ENCODE data around the gene CEP85L.
A peak's percentile ranks its signal among the peaks of the same experiment; 100 is the strongest.

Gene CEP85L

DNA sequence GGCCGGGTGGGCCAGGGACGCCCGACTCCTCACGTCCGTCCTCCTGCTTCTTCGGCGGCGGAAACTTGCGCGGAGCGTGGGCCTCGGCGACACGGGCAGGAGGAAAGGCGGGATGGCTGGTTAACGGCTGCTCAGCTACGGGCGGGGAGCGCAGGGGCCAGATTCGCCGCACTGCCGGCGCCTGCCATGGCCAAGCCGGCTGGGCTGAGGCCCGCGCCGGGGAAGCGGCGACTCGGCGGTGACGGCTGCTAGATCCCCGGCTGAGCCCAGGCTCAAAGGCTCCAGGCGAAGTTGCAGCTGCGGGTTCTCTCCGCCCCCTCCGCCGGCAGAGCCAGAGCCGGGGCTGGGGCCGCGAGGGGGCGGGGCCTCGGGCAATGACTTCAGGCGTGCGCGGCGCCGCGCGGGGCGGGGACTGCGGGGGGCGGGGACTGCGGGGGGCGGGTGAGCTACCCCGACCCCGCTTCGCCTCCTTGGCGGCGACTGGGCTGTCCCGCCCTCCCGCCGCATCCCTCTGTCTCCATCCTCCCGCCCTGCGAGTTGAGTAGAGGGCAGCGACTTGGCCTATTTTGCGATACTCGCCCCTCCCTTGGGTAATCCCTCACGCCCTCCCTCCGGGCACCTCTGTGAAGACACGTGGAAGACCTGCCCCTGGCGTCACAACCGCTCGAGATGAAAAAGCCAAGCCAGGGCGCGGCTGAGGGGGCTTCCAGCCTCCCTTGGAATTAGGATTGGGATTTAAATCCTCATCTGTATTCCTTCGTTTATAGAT is at the start of gene CEP85L:
Gene CEP85L, minus strand, starts transcription at position 310 of the 769 bp plus-strand sequence. CDS start 322 bp downstream, outside the sequence.
- DNase-seq (ENCODE audit: low read depth in 2 of 2): peak; percentile 77 to 78

DNA sequence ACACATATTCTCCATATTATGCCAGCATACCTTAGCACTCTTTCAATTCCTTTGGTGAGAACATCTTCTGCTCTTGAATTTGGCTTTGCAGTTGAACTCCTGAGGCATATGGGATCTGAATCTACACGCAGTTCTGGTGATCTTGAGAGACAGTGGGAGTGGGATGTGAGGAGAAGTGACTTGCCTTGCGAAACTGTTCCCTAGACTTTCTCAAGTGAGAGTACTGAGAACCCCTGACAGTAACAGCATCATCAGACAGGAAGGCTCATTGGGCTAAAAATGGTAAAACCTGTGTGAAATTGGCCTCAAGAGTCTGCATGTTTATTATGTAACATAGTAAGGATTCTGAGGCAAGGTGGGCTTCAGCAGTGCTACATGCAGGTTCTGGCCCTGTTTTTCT is 49.1 kb upstream of the CEP85L start:
- DNase-seq (ENCODE audit: low read depth in 2 of 2): no peak

DNA sequence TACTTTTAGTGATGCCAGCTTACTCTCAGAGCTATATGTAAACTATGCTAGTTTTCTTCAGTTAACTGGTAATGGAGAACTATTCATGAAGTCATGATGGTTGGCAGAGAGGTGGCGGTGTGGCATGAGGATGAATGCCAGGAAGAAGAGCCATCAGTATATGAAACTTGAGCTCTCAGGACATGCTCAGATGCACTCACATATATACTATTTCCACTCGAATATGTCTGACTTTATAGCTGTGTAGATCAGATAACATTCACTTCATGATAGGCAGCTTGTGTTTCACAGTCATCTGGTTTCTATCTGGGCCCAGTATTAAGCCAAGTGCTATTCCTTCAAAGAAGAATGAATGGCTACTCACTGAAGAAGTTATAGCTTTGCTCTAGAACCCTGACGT is 46.2 kb upstream of the CEP85L start:
- no peak for DNase-seq (ENCODE audit: low read depth in 2 of 2)

DNA sequence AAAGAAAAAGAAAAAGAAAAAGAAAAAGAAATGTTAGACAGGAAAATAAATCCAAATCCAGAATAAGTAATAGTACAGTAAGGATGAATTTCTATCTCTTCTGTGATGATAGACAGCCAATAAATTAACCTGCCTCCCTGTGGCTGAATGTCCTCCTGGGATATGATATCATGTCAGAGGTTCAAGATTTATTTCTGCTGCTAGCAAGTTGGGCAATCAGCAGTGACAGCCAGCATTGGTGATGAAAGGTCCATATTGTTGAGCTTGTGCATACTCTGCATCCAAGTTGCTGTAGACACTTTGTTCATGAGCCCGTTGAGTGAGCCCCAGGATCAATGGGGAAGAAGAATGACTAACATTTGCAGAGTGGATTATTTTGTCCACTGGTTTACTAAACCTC is 44.9 kb upstream of the CEP85L start:
- DNase-seq (ENCODE audit: low read depth in 2 of 2): peak in 1 of 2 experiments; percentile 20

DNA sequence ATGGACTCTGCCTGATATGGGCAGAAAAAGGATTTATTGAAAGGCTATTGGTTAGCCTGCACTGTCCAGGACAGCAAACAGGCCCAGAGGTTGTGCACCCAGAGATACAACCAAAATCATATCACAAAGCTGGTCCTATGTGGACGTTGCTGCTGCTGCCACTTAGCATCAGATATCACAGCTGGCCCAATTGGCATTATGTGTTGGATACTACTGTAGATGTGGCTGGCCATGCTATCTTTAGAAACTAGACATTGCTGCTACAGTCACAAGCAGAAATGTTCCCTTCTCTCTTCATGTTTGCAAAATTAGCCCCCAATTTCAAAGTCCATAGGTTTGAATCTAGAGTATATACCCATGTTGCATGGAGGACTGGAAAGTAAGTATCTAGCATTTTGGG is 42.2 kb upstream of the CEP85L start:
- no peak for DNase-seq (ENCODE audit: low read depth in 2 of 2)

DNA sequence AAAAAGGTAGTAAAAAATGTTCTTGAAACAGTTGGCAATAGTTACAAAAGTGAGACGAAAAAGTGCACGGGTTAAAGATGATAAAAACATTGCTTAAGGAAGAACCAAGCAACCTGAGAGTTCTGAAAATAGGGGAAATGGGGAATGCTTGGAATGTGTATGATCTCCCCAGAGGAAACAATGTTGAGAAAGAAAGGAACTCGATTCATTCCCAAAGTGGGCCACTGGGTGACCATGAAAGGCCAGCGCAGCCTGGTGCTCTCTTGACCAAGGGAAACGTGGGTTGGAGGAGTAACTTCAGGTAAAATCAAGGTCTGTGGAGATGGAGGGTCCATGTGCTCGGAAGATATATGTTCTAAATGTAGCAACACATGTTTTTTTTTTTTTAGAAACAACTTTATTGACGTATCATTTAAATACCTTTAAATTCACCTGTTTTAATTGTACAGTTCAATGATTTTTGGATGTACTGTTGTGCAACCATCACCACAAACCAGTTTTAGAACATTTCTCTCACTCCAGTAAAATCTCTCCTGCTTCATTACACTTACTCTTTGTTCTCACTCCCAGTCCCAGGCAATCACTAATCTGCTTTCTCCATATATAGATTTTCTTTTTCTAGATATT is 34.5 kb upstream of the CEP85L start:
- DNase-seq (ENCODE audit: low read depth in 2 of 2): no peak

DNA sequence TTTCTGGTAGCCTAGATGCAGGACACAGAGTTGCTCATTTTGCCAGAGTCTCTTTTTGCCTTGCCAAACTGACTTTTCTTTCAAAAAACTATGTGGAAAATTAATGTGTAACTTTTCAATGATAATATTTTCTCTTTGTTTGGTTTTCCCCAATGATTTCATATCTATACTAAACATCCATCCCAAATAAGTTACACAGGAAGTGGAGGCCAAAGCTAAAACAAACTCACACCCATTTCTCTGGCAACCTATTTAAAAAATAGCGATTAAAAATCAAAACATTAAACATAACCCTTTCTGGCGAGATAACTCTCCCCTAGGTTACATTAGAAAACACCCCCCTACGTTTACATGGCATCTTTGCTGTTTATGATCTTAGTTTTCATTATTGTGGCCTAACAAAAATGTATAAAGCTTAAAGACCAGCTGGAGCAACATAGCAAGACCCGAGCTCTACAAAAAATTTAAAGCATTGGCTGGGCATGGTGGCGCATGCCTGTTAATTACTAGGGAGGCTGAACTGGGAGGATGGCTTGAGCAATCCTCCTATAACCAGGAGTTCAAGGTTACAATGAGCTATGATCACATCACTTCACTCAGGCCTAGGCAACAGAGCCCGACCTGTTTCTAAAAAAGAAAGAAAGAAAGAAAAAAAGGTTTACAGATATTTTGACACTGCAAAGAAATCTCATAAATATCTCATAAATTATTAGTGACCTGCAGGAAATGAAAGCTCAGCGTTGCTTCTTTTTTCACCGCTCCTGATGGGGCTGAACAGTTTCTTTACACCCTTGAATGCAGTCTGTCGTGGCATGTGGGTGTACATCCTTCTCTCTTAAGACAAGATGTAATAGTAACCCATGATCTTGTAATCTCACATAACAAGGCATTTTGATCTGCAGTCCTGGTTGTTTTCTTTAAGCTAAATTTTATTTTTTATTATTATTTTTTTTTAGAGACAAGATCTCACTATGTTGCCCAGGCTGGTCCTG is 32.8 kb upstream of the CEP85L start:
- DNase-seq (ENCODE audit: low read depth in 2 of 2): no peak

DNA sequence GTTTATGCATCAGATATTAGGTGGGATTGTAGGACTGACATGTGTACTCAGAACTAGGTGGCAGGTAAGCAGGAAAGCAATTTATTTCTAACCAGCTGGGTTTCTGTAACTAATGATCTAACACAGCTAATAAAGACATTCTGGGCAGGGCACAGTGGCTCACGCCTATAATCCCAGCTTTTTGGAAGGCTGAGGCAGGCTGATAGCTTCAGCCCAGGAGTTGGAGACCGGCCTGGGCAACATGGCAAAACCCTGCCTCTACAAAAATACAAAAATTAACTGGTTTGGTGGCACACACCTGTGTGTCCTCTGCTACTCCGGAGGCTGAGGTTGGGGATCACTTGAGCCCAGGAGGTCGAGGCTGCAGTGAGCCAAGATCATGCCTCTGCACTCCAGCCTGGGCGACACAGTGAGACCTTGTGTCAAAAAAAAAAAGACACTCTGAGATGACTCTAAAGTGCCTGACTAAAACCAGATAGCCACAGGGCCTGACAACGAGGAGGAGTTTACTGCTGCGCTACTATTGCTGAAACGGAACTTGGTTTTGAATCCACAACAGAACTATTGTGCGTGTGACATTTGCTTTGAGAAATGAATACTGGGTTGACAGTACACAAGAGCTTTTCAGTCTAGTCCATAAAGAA is 29.2 kb upstream of the CEP85L start:
- DNase-seq (ENCODE audit: low read depth in 2 of 2): no peak

DNA sequence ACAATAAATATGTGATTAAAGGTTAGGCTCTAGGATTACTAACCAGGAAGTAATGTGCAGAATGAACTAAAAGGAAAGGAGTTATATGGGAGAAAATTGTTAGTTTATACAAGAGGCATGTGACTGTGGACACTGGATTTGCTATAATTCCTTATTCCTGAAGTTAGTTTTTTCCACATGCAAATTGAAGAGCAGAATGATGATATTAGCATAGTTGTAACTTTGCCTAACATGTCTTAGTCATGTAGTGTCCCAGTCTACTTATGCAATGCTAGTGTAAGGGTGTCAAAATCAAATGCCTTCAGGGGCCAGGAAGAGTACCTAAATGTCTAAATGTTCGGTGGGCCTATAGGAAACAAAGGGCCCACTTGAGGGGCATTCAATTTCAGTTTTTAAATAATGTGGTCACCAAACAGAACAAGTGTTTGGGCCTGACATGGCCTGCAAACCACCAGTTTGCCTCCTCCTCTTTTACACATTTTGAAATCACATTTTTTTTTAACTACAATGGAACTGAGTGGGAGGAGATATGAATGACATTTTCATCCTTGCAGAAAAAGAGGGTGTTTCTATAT is 28.0 kb upstream of the CEP85L start:
- DNase-seq (ENCODE audit: low read depth in 2 of 2): peak in 1 of 2 experiments; percentile 9

DNA sequence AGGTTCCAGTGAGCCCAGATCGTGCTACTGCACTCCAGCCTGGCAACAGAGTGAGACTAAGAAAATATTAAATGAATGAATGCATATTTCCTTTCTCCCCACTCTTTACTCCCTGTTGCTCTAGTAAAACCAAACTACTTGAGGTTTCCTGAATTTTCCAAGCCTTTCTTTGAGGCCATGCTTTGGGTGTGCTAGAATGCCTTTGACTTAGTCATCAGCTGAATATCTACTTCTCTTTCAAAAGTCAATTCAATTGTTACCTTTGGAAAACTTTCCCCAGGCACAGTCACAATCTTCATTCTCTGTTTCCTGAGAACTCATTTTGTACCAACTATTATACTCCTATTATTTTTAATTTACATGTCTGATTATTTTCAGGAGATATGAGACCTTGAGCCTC is 27.5 kb upstream of the CEP85L start:
- no peak for DNase-seq (ENCODE audit: low read depth in 2 of 2)

DNA sequence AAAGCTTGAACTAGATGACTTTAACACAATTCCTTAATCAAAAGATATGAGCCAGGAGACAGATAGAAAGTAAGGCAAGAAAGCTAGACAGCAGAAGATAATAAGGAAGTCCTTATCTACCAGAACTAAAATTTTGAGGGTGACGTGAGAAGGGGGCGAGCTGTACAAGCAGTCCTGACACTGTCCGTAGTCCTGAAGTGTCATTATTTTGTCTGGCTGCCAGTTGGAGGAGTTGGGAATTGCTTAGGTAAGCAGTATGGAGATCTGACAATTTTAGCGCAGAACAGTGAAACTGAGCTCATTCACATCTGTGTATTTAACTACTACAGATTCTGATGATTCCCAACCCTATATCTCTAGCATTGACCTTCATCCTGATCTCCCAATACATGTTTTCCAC is 25.8 kb upstream of the CEP85L start:
- DNase-seq (ENCODE audit: low read depth in 2 of 2): no peak

DNA sequence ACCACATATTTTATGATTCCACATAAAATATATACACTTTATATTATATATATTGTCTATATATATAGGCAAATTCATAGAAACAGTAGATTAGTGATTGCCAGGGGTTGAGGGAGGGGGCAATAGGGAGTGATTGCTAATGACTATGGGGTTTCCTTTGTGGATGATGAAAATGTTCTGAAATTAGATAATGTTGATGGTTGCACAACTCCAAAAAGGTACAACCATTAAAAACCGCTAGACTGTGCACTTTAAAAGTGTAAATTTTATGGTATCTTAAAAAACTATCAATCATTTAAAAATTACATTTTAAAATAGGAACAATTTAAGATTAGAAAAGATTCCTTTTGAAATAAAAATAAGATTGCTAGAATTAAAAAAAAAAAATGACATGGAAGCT is 23.8 kb upstream of the CEP85L start:
- no peak for DNase-seq (ENCODE audit: low read depth in 2 of 2)

DNA sequence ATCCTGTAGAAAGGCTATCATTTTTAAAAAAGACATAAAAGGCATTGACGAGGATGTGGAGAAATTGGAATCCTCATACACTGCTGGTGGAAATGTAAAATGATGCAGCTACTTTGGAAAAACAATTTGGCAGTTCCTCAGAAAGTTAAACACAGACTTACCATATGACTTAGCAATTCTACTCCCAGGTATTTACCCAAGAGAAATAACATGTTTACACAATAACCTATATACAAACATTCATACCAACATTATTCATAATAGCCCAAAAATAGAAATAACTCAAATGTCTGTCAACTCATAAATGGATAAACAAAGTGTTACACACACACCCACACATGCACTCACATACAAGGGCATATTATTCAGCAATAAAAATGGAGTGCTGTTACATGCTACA is 23.4 kb upstream of the CEP85L start:
- DNase-seq (ENCODE audit: low read depth in 2 of 2): no peak

DNA sequence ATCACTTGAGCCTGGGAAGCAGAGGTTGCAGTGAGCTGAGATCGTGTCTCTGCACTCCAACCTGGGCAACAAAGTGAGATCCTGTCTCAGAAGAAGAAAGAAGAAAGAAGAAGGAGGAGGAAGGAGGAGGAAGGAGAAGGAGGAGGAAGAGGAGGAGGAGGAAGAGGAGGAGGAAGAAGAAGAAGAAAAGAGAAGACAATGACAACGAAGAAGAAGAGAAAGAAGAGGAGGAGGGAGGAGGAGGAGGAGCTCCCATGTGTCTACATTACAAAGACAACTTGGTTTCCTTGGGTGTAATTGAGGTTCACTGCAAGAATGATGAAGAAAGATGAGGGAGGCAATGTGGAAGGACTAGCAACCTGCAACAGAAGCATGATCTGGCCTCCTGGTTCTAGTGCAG is 21.3 kb upstream of the CEP85L start:
- DNase-seq (ENCODE audit: low read depth in 2 of 2): no peak

DNA sequence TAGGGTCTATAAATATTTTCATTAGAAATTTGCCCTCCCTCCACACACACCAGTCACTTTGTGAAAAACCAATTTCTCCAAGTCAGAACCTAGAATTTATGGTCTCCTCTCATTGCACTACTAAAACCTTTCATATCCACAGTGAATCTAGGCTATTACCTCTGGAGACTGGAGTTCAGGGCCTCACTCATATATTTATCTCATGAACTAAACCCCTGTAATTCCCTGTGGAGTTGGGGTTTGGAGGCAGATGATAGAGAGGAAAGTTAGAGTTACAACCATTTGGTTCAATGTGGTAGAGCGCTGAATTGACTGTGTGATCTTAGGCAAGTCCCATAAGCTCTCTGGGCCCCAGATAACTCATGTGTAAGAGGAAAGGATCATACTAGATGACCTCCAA is 18.2 kb upstream of the CEP85L start:
- no peak for DNase-seq (ENCODE audit: low read depth in 2 of 2)

DNA sequence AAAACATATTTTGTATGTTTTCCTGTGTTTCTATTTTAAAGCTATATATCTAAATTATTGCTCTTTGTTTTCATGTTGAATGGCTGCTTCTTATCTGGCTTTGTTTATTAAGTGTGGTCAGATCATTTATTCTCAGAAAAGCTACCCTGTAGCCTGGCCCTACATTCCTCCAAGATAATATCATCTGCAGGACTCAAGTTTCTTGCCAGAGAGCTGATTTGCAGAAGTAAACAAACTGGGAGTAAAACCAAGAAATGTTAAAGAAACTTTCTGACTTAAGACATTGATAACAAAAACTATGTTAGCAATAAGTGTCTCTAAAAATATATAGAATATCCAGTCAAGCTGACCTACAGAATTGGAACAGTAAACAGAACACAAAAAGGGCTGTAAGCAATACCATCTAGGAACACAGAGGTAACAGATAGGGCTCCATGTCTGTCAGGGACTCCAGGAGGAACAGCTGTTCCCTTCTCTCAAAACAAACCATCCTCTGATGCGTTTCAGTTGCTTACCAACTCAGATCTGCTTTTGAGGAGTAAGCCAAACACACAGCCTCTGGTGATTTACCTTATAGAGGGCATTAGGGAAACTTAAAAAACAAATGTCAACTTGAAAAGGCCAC is 17.5 kb upstream of the CEP85L start:
- DNase-seq (ENCODE audit: low read depth in 2 of 2): no peak

DNA sequence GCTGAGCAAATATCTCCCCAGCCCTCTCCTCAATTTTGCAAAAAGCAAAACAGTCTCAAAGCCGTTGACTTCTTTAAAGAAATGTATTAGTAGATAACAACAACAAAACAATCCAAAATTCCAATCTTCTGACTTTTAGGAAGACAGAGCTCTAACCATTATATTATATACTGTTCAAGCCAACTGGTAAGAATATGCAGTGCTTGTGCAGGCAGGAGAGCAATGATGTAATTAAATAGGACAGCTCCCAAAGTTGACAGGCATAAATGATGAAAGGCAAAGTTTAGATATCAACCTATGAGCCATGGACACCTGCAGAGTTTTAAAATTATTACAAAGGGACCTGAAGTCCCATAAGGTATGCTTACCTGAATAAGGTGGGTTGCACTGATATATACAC is 16.6 kb upstream of the CEP85L start:
- DNase-seq (ENCODE audit: low read depth in 2 of 2): no peak

DNA sequence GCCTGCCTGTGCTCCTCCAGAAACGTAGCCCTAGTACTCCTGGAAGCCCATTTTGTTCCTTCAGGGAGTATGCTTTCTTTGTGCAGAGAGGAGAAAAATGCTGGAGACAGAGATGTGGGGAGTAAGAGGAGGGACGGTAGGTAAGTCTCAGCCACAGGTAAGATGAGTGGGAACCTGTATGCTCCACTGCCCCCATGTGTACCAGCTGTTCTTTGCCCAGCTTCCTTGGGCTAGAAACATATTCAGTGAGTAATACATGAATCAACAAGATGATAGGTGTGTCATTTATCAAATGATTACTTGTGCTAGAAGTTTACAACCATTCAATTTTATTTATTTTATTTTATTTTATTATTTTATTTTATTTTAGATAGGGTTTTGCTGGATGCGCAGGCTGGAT is 13.6 kb upstream of the CEP85L start:
- DNase-seq (ENCODE audit: low read depth in 2 of 2): no peak

DNA sequence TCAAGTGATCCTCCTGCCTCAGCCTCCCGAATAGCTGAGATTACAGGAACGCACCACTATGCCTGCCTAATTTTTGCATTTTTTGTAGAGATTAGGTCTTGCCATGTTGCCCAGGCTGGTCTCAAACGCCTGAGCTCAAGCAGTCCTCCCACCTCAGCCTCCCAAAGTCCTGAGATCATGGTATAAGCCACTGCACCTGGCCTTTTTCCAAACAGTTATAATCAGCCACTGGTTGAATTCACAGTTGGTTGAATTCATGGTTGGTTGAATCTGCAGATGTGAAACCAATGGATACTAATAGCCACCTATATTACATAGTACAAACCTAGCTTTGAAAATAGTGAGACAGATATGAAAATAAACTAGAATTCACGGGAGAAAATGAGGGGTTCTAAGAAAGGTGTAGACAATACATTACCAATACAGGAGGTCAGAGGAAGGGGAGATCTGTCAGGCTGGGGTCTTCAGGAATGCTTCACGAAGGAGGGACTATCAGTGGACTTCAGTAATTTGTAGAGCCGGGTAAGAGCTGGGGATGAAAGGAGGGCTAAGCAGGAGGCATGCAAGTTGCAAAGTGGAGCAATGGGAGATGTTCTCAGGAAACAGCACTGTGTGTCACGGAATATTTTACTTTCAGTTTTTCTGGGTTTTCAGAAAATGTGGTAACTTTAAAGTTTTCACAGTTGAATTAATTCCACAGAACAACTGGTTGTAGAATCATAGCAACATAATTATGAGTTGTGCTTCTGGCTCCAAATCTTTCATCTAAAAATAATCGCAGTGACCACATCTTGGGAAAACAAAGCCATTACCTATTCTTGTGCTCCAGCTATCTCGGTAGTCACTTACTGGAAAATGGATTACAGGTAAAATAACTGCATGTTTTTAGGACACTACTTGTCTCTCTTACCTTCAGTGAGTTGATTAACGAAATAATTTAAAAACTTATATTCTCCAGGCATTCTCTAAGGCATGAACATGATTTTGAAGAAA is 12.9 kb upstream of the CEP85L start:
- DNase-seq (ENCODE audit: low read depth in 2 of 2): no peak

DNA sequence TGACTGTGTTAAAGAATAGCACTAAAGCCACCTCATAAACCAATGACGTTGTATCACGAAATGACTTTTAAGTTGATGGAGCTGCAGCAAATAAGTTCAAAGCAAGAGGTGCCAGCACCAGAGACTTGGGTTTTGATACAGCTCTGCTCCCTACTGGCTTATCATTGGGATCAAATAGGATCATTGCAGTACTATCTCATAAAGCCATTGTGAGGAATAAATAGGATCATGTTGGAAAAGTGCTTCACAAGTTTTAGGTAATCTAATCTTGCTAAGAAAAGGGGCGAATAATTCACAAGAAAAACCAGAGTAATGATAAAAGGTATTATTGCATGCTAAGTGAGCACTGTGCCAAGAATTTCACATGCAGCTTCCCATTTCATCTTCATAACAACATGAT is 10.4 kb upstream of the CEP85L start:
- no peak for DNase-seq (ENCODE audit: low read depth in 2 of 2)
